A549 (cell line): Measurements from ENCODE around the gene KRTAP19-6. TPM values are rescaled to one million over a fixed set of nuclear protein-coding genes. Genes with fewer than 3 reads are reported as not detected.

Experiments
- ATAC-seq, 2 experiments: fragments of 200-7000 bp in 1 of 2; fragments of >200 bp in 1 of 2; cut with Nextera tagmentation in 1 of 2; cut with Tn5 transposase in 1 of 2; 3 replicates each; pipeline versions ENCODE4 v1.8.0 to v1.9.1; 2018 to 2020; ENCODE audit warnings: mild to moderate bottlenecking in 1 of 2, moderate library complexity in 1 of 2
- CTCF ChIA-PET: fragments of 300-600 bp; sonication (Branson Sonifier 250); formaldehyde crosslinking; extraction: SDS; loops from one replicate; lab custom pipeline; 2021; ENCODE audit warnings: antibody characterized with exemption, inconsistent platforms; lab: Yijun Ruan, JAX
- POLR2A ChIA-PET: fragments of 350-600 bp; formaldehyde crosslinking; extraction: SDS; loops from one replicate; lab custom pipeline; 2021; ENCODE audit warnings: antibody characterized with exemption, inconsistent platforms; lab: Yijun Ruan, JAX
- DNase-seq, 2 experiments: peaks; one replicate each; pipeline versions ENCODE4 v3.0.0 to v3.0.0-alpha.2; 2011 to 2016; ENCODE audit warnings: low read depth in 1 of 2, low spot score in 1 of 2
- FAIRE-seq: peaks from 2 replicates; lab custom pipeline; 2011; peaks lifted over from hg19 to GRCh38; lab: Jason Lieb, UNC
- H3K27ac ChIP-seq, 2 experiments: fragments of >200 bp; sonication (Bioruptor Twin); formaldehyde crosslinking; 3 replicates each; pipeline ENCODE4 v1.5.1; 2016 to 2017
- H3K4me1 ChIP-seq: fragments of >200 bp; sonication (Bioruptor Twin); formaldehyde crosslinking; 3 replicates; pipeline ENCODE4 v1.6.1; 2016
- H3K4me2 ChIP-seq: fragments of >200 bp; sonication (Bioruptor Twin); formaldehyde crosslinking; 3 replicates; pipeline ENCODE4 v1.6.1; 2016
- H3K4me3 ChIP-seq: fragments of >200 bp; sonication (Bioruptor Twin); formaldehyde crosslinking; 3 replicates; pipeline ENCODE4 v1.5.1; 2016
- H3K9me3 ChIP-seq: fragments of >200 bp; sonication (Bioruptor Twin); formaldehyde crosslinking; 3 replicates; pipeline ENCODE4 v1.6.1; 2016
- BHLHE40 ChIP-seq: IDR thresholded peaks from 2 replicates; pipeline ENCODE4 v1.6.1; 2012; ENCODE audit warnings: low read depth, low read length, inconsistent platforms
- CBX2 ChIP-seq: fragments of 200-600 bp; sonication (generic); IDR thresholded peaks from 2 replicates; pipeline ENCODE4 v1.6.1; 2016; ENCODE audit warnings: low read depth, mild to moderate bottlenecking, borderline replicate concordance
- CBX8 ChIP-seq: fragments of 200-600 bp; sonication (generic); IDR thresholded peaks from 2 replicates; pipeline ENCODE4 v1.6.1; 2016
- CHD2 ChIP-seq: fragments of 150-350 bp; IDR thresholded peaks from 2 replicates; pipeline ENCODE4 v1.6.1; 2014; ENCODE audit warnings: low read length; ENCODE audit not compliant: partially characterized antibody
- CTCF ChIP-seq: fragments of >200 bp; sonication (Bioruptor Twin); formaldehyde crosslinking; IDR thresholded peaks from 3 replicates; pipeline ENCODE4 v1.5.1; 2016
- EHF ChIP-seq: fragments of 250-450 bp; sonication (Bioruptor Pico); IDR thresholded peaks from 2 replicates; pipeline ENCODE4 v1.5.0; 2020; ENCODE audit warnings: mild to moderate bottlenecking
- EHMT2 ChIP-seq: fragments of 200-600 bp; sonication (generic); IDR thresholded peaks from 2 replicates; pipeline ENCODE4 v1.6.1; 2016; ENCODE audit warnings: antibody characterized with exemption, low read depth, mild to moderate bottlenecking, moderate library complexity
- ESRRA ChIP-seq: fragments of 150-350 bp; IDR thresholded peaks from 2 replicates; pipeline ENCODE4 v1.6.1; 2014; ENCODE audit warnings: mild to moderate bottlenecking, low read length, borderline replicate concordance
- FOSB ChIP-seq: fragments of 250-450 bp; sonication (Bioruptor Pico); IDR thresholded peaks from 2 replicates; pipeline ENCODE4 v1.5.0; 2020; ENCODE audit warnings: mild to moderate bottlenecking, moderate library complexity
- FOSL2 ChIP-seq, 2 experiments: fragments of 450-650 bp in 1 of 2; fragments of >200 bp in 1 of 2; sonication (Bioruptor Twin) in 1 of 2; formaldehyde crosslinking; IDR thresholded peaks; 2 replicates each; pipeline versions ENCODE4 v1.5.0 to v1.6.1; 2016 to 2020; ENCODE audit warnings: mild to moderate bottlenecking in 1 of 2, moderate library complexity in 1 of 2
- HEYL ChIP-seq: fragments of 250-450 bp; sonication (Bioruptor Pico); IDR thresholded peaks from 2 replicates; pipeline ENCODE4 v1.8.0; 2021; ENCODE audit warnings: mild to moderate bottlenecking, moderate library complexity
- JUN ChIP-seq, 2 experiments: fragments of >200 bp; sonication (Bioruptor Twin); formaldehyde crosslinking; IDR thresholded peaks; 2 replicates in 1 of 2; 3 replicates in 1 of 2; pipeline ENCODE4 v1.6.1; 2016 to 2017
- KDM1A ChIP-seq: fragments of 200-600 bp; sonication (generic); IDR thresholded peaks from 2 replicates; pipeline ENCODE4 v1.6.1; 2016; ENCODE audit warnings: low read depth, mild to moderate bottlenecking
- NFE2L2 ChIP-seq: fragments of 150-350 bp; conservative IDR thresholded peaks from 2 replicates; pipeline ENCODE4 v1.6.1; 2014; ENCODE audit warnings: low read length
- NPAS2 ChIP-seq: fragments of 250-450 bp; sonication (Bioruptor Pico); IDR thresholded peaks from 2 replicates; pipeline ENCODE4 v1.8.0; 2022; ENCODE audit warnings: mild to moderate bottlenecking, moderate library complexity, borderline replicate concordance
- NR3C1 ChIP-seq: fragments of >200 bp; sonication (Bioruptor Twin); formaldehyde crosslinking; IDR thresholded peaks from 3 replicates; pipeline ENCODE4 v1.6.1; 2017
- POLR2A ChIP-seq: IDR thresholded peaks from 2 replicates; pipeline ENCODE4 v1.6.1; 2012; ENCODE audit warnings: mild to moderate bottlenecking, low read length
- POLR2AphosphoS2 ChIP-seq: conservative IDR thresholded peaks from 2 replicates; pipeline ENCODE4 v1.6.1; 2012; ENCODE audit warnings: low read length, improper control_type of control experiment, inconsistent platforms
- RAD21 ChIP-seq, 2 experiments: fragments of >200 bp in 1 of 2; sonication (Bioruptor Twin) in 1 of 2; formaldehyde crosslinking in 1 of 2; IDR thresholded peaks in 1 of 2; conservative IDR thresholded peaks in 1 of 2; 2 replicates in 1 of 2; 3 replicates in 1 of 2; pipeline ENCODE4 v1.6.1; 2012 to 2018; ENCODE audit warnings: inconsistent platforms in 1 of 2
- REST ChIP-seq: fragments of 200-600 bp; sonication (generic); IDR thresholded peaks from 2 replicates; pipeline ENCODE4 v1.6.1; 2016; ENCODE audit warnings: antibody characterized with exemption, mild to moderate bottlenecking, moderate library complexity
- RNF2 ChIP-seq: fragments of 200-600 bp; sonication (generic); IDR thresholded peaks from 2 replicates; pipeline ENCODE4 v1.6.1; 2016; ENCODE audit warnings: low read depth, mild to moderate bottlenecking, antibody characterized with exemption, moderate library complexity, borderline replicate concordance
- SMC3 ChIP-seq: fragments of >200 bp; sonication (Bioruptor Twin); formaldehyde crosslinking; IDR thresholded peaks from 3 replicates; pipeline ENCODE4 v1.6.1; 2018; ENCODE audit warnings: inconsistent platforms
- TFCP2L1 ChIP-seq: fragments of 250-450 bp; sonication (Bioruptor Pico); IDR thresholded peaks from 2 replicates; pipeline ENCODE4 v1.5.0; 2021; ENCODE audit warnings: mild to moderate bottlenecking
- USF2 ChIP-seq: fragments of 450-650 bp; IDR thresholded peaks from 2 replicates; pipeline ENCODE4 v1.6.1; 2014; ENCODE audit warnings: antibody characterized with exemption
- ZNF302 ChIP-seq: fragments of 250-450 bp; sonication (Bioruptor Pico); IDR thresholded peaks from 2 replicates; pipeline ENCODE4 v1.9.0; 2021; ENCODE audit warnings: inconsistent platforms, mild to moderate bottlenecking, moderate library complexity
- polyA plus RNA-seq, 4 experiments: library from polyadenylated mRNA; depleted of rRNA in 3 of 4; stranded (reverse); fragments of >200 nt; fragmentation: RNase III in 1 of 4; extraction: RNeasy Plus Mini Kit Qiagen cat#74134 plus additional on column Dnase treatment in 1 of 4; gene quantifications; 2 replicates in 3 of 4; 3 replicates in 1 of 4; pipeline ENCODE4 v1.2.3, GENCODE V29; 2011 to 2017
- TF ChIP-seq, protein P1 (sequence below): IDR thresholded peaks from 2 replicates; pipeline ENCODE4 v1.6.1; 2012
- TF ChIP-seq, protein P2 (sequence below): IDR thresholded peaks from 2 replicates; pipeline ENCODE4 v1.6.1; 2012

KRTAP19-6 gene
- polyA plus RNA-seq, 2 of the 4 experiments (the other 2 are of a cell fraction), result not detected

GRCh38 chr21:30579346-30579745, 37.7 kb upstream of the KRTAP19-6 start (continued):
- no peak for TF ChIP-seq CTCF
- no peak for TF ChIP-seq CHD2
- no peak for TF ChIP-seq REST
- TF ChIP-seq JUN (IDR thresholded peaks at IDR 0.05), result no peak
- no peak for TF ChIP-seq KDM1A
- TF ChIP-seq RAD21 (conservative IDR thresholded peaks at IDR 0.05 in 1 of 2, IDR thresholded peaks at IDR 0.05 in 1 of 2), result no peak
- no peak for TF ChIP-seq ZNF302 (CRISPR knock-in tag)
- TF ChIP-seq BHLHE40, result no peak
- TF ChIP-seq POLR2A, result no peak
- no peak for TF ChIP-seq NFE2L2

DNA sequence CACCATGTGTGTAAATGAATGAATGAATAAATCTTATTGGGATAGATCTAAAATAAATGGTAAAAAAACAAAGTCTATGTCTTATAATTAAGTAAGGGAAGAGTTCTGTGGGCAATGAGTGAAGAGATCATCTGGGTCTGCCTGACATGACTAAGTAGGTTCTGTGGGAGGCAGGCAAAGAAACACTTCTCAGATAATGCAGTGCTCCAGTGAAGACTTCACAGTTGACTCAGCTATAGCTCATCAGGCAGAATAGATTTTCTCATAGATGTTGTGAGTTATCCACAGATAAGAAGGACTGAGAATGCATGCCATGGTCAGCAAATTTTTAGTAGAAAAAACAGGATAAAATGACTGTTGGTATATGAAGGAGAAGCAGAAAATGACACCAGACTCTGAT, 36.1 kb upstream of the KRTAP19-6 start:
- FAIRE-seq (no peak), DNase-seq (no peak)
- ChIA-PET POLR2A (no interaction called here), CTCF (no interaction called here)
- Histone ChIP-seq H3K4me2 (no peak overlapping the region), H3K9me3 (no peaks in the 10 kb centered on the region)
- TF ChIP-seq POLR2AphosphoS2 (no peak), CHD2 (no peak), NPAS2 (CRISPR knock-in tag) (no peak), CBX8 (no peak), SMC3 (no peak), EHMT2 (no peak), TFCP2L1 (CRISPR knock-in tag) (no peak), FOSB (no peak), RNF2 (no peak), CBX2 (no peak), USF2 (no peak), HEYL (CRISPR knock-in tag) (no peak), EHF (CRISPR knock-in tag) (no peak), ESRRA (no peak), FOSL2 (IDR thresholded peaks at IDR 0.05) (no peak), FOSL2 (CRISPR knock-in tag; IDR thresholded peaks at IDR 0.05) (no peak), REST (no peak), NR3C1 (no peak)
- TF ChIP-seq, protein P1, sequence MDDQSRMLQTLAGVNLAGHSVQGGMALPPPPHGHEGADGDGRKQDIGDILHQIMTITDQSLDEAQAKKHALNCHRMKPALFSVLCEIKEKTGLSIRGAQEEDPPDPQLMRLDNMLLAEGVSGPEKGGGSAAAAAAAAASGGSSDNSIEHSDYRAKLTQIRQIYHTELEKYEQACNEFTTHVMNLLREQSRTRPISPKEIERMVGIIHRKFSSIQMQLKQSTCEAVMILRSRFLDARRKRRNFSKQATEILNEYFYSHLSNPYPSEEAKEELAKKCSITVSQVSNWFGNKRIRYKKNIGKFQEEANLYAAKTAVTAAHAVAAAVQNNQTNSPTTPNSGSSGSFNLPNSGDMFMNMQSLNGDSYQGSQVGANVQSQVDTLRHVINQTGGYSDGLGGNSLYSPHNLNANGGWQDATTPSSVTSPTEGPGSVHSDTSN, result no peak
- TF ChIP-seq, protein P2, sequence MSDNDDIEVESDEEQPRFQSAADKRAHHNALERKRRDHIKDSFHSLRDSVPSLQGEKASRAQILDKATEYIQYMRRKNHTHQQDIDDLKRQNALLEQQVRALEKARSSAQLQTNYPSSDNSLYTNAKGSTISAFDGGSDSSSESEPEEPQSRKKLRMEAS, result no peak
- TF ChIP-seq, all 56 proteins: peak for 0
- Histone ChIP-seq H3K4me1 (no peaks in the 10 kb centered on the region), H3K4me3 (no peak overlapping the region), H3K27ac (no peak overlapping the region)
- no peak for ATAC-seq
